ENCODE data around the gene YY1AP1.
"Not testable (repeated sequence)": the region's sequence is repeated elsewhere in the genome, so short reads cannot be mapped to it uniquely, and the experiment has no call there.

YY1AP1 gene

GRCh38 chr1:155688324-155689080 is at the start of gene YY1AP1:
YY1AP1 (minus strand) TSS chr1:155688774; CDS start chr1:155680436, 8,338 bp downstream.
- DNase-seq: peak; percentile 94

GRCh38 chr1:155729031-155729898 is 40.7 kb upstream of the YY1AP1 start:
- DNase-seq: peak; percentile 80

GRCh38 chr1:155725142-155725541 is 36.6 kb upstream of the YY1AP1 start:
- no peak for DNase-seq

DNA sequence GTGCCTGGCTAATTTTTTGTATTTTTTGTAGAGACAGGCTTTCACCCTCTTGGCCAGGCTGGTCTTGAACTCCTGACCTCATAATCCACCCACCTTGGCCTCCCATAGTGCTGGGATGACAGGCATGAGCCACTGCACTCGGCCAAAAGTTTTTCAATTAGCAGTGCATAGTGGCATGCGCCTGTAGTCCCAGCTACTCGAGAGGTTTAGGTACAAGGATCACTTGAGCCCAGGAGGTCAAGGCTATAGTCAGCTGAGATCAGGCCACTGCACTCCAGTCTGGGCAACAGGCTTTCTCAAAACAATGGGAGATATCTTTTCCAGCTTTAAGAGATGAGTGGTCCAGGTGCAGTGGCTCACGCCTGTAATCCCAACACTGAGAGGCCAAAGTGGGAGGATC is 31.1 kb upstream of the YY1AP1 start:
- no peak for DNase-seq

DNA sequence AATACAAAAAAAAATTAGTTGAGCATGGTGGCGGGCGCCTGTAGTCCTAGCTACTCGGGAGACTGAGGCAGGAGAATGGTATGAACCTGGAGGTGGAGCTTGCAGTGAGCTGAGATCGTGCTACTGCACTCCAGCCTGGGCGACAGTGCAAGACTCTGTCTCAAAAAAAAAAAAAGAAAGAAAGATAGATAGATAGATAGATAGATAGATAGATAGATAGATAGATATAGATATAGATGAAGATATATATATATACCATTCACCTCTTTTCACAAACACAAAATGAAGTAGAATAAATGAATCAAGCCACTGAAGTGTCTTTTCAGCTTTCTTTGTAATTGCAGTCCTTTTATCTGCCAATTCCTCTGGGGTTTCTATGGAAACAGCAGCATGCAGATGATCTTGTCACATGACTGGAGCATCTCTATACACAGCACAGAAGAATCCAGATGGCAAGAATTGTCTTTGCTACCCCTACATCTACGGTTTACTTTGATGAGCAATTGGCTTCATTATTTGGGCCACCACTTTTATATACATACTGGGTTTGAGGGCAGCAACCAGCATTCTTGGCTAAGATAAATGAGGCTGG is 30.0 kb upstream of the YY1AP1 start:
- not testable (repeated sequence) for DNase-seq

DNA sequence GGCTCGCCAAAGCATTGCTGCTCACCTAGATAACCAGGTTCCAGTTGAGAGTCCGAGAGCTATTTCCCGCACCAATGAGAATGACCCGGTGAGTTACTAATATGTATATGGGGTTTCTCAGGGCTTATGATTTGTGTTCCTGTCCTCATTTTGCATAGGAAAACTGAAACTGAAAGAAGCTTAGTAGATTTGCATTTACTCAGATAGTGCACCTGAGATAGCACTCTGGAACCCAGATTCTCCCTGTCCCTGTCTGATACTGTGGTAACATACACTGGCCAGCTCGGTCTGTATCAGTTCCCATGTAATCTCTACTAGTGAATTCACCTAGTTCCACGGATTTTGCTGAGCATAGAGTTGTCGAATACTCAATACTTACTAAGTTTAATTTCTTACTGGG is 28.5 kb upstream of the YY1AP1 start:
- no peak for DNase-seq

GRCh38 chr1:155715777-155716176 is 27.2 kb upstream of the YY1AP1 start:
- no peak for DNase-seq

GRCh38 chr1:155715056-155715455 is 26.5 kb upstream of the YY1AP1 start:
- not testable (repeated sequence) for DNase-seq

GRCh38 chr1:155713075-155713474 is 24.5 kb upstream of the YY1AP1 start:
- no peak for DNase-seq

DNA sequence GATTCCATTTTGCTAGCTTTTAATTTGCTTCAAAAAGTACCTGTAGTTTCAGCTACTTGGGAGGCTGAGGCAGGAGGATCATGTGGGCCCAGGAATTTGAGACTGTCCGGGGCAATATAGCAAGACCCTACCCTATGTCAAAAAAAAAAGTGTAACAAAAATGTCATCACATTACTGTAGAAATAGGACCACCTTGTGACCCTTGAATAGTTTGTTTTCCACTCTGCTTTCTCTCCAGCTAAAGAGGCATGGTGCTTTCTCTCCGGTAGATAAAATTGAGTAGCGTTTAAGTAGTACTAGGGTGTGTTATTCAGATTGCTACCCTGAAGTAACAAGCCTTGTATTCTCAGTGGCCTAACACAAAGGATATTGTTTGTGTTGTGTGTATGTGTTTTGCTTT is 24.1 kb upstream of the YY1AP1 start:
- DNase-seq: not testable (repeated sequence)

GRCh38 chr1:155711457-155711856 is 22.9 kb upstream of the YY1AP1 start:
- DNase-seq: not testable (repeated sequence)

DNA sequence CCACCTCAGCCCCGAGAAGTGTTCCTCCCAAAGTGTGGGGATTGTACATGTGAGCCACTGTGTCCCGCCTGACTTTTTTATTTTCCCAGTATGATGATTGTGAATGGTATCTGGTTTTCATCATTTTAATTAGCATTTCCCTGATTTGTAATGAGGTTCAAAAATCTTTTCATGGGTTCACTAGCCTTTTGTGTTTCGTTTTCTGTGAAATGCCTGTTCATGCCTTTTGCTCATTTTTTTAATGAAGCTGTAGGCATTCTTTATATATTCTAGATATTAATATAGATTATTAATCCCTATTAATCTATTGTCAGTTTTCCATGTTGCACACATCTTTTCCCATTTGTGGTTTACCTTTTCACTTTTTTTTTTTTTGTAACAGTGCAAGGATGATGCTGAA is 20.8 kb upstream of the YY1AP1 start:
- DNase-seq: no peak

DNA sequence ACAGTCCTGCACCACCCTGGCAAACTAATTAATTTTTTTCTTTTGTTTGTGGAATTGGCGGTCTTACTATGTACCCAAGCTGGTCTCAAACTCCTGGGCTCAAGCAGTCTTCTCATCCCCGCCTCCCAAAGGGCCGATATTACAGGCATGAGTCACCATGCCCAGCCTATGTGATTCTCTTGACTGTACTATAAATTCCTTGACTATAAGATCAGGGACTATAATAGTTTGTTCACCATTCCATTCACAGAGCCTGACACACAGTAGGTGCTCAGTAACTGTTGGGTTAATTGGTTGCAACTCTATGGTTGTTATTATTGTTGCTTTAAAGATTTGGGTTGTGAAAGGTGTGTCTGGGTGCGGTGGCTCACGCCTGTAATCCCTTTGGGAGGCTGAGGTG is 17.6 kb upstream of the YY1AP1 start:
- DNase-seq: no peak

DNA sequence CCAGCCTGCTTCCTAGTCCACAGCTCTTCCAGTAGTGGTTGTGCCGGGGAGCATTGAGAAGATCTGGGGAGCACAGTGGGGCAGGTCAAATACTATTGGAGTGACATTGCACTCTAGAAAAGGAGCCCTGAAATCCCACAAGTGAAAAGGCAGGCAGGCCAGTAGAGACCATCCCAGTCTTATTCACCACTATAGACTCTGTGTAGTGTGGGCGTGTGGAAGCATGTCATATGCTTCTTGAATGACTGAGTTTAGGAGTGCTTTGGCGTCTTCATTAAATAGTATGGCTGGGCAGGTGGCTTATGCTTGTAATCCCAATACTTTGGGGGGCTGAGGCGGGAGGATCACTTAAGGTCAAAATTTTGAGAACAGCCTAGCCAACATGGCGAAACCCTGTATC is 15.8 kb upstream of the YY1AP1 start:
- DNase-seq: not testable (repeated sequence)

GRCh38 chr1:155703216-155703615 is 14.6 kb upstream of the YY1AP1 start:
- no peak for DNase-seq

DNA sequence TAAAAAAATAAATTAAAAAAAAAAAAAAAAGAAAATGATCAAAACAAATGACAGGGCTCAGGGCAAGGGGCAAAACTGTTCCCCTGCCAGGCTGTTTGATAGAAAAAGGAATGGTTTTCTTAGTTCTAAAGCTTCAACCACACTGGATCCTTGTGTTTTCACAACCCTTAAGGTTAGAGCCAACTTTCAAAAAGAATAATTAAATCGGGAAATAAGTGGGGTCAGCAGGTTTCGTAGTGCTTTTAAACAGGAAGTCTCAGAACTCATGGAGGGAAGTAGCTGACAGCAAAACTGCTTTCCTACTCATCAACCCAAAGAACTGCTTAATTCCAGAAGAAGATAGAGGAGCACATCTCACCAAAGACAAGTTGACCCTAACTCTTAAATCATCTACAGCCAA is 13.1 kb upstream of the YY1AP1 start:
- not testable (repeated sequence) for DNase-seq

GRCh38 chr1:155699062-155699461 is 10.5 kb upstream of the YY1AP1 start:
- not testable (repeated sequence) for DNase-seq

DNA sequence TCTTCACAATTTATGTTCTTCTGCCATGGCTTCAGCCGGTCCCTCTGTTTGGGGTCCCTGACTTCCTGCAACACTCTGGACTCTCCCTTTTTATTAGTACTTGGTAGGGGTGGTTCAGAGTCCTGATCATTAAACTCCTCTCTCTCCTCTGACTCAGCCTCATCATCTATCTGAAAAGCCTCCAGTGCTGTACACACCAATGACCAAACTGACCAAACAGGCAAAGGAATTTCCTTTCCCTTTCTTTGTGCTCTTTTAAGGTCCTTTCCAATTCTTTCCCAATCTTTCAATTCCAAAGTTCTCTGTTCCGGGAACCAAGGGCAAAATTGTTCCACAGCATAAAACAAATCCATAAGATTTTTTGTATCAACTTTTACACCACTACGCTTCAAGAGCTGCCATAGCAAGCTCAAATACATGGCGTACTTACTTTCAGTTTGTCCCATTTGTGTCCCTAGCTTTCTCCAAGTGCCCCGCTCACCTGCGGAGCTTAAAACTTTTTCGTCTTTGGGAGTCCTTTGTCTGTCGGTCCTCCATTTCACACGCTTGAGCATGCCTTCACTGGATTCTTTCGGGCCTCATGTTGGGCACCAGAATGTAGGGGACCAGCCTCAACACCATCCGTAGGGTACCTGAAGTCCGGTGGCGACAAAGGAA is 9.9 kb upstream of the YY1AP1 start:
- DNase-seq: no peak

DNA sequence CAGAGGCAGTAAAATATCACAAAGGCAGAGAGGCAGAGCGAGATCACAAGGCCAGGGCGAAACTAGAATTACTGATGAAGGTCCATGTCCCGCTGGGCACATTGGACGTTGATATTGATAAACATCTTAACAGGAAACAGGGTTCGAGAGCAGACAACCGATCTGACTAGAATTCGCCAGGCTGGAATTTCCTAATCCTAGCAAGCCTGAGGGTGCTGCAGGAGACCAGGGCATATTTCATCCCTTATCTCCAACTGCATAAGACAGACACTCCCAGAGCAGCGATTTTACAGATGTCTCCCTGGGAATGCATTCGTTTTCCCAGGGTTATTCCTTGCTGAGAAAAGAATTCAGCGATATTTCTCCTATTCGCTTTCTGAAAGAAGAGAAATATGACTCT is 9.0 kb upstream of the YY1AP1 start:
- DNase-seq: not testable (repeated sequence)

GRCh38 chr1:155697046-155697445 is 8.5 kb upstream of the YY1AP1 start:
- no peak for DNase-seq

DNA sequence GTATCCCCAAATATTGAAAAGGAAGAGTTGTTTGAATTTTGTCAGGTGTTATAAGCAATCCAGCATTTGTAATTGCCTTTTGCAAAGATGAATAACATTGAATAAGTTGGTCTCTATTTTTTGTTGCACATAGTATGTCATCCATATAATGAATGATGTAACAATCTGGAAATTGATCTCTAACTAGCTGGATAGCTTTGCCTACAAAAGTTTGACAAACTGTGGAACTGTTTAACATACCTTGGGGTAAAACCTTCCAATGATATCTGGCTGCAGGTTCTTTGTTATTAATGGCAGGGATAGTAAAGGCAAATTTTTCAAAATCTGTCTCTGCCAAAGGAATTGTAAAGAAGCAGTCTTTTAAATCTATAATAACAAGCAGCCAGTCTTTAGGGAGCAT is 8.0 kb upstream of the YY1AP1 start:
- DNase-seq: no peak

GRCh38 chr1:155695608-155696007 is 7.0 kb upstream of the YY1AP1 start:
- DNase-seq: no peak

DNA sequence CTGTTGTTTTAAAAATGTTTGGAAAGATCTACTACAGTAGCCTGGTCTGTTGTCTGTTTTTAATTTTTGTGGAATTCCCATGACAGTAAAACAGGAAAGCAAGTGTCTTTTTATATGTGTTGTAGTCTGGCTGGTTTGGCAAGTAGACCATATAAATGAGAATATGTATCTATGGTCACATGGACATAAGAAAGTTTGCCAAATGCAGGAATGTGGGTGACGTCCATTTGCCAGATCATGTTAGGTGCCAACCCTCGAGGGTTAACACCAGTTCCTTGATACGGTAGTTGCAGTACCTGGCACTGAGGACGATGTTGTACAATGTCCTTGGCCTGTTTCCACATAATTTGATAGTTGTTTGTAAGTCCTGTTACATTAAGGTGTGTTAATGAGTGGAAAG is 6.5 kb upstream of the YY1AP1 start:
- DNase-seq: no peak

Measured in islet precursor cell (in vitro differentiated cells).